Hematopoietic multipotent progenitor cell treated with erythropoietin and hydrocortisone succinate and interleukin-3 and kit ligand, for 17 days (in vitro differentiated cells): ENCODE data around the gene CA14.
"Not testable (repeated sequence)": the region's sequence is repeated elsewhere in the genome, so short reads cannot be mapped to it uniquely, and the experiment has no call there.

Experiments used
- DNase-seq: peaks from one replicate; pipeline ENCODE4 v3.0.0-alpha.2; 2015; ENCODE audit warnings: low spot score

CA14 gene

GRCh38 chr1:150281758-150282557 lies 24.4 kb downstream of the CA14 start, which contains the start of gene CIART:
Gene CIART (plus strand): TSS chr1:150282554. CDS start chr1:150283268, 714 bp downstream.
- DNase-seq, result peak; percentile 86

GRCh38 chr1:150282558-150282958 lies 25.0 kb downstream of the CA14 start:
- no peak for DNase-seq

GRCh38 chr1:150283260-150283659 lies 25.7 kb downstream of the CA14 start:
- no peak for DNase-seq

- no peak for DNase-seq
Measured at GRCh38 chr1:150288382-150288781, 30.8 kb downstream of the CA14 start.

- no peak for DNase-seq
Measured at GRCh38 chr1:150288822-150289221, 31.2 kb downstream of the CA14 start.

GRCh38 chr1:150293433-150294253 lies 36.1 kb downstream of the CA14 start, which contains the start of gene MRPS21:
Gene MRPS21 (plus strand): TSS chr1:150293861. CDS start chr1:150294367, 506 bp downstream.
- peak; percentile 85 for DNase-seq

- DNase-seq, result no peak
Measured at GRCh38 chr1:150295476-150295875, 37.9 kb downstream of the CA14 start.

GRCh38 chr1:150299716-150300115 lies 42.1 kb downstream of the CA14 start:
- no peak for DNase-seq

GRCh38 chr1:150302338-150302737 lies 44.8 kb downstream of the CA14 start:
- DNase-seq, result no peak

GRCh38 chr1:150302902-150303301 lies 45.3 kb downstream of the CA14 start:
- DNase-seq, result no peak

- not testable (repeated sequence) for DNase-seq
Measured at GRCh38 chr1:150308585-150308984, 51.0 kb downstream of the CA14 start.

- DNase-seq, result no peak
Measured at GRCh38 chr1:150309758-150310508, 52.4 kb downstream of the CA14 start.

GRCh38 chr1:150311762-150312161 lies 54.2 kb downstream of the CA14 start:
- DNase-seq, result no peak
